Activated CD4-positive, alpha-beta T cell treated with anti-CD3 and anti-CD28 coated beads for 36 hours (primary cell): ENCODE data around the gene NPDC1. TPM values are rescaled to one million over a fixed set of nuclear protein-coding genes. Genes with fewer than 3 reads are reported as not detected.

ENCODE experiments used
- ATAC-seq: fragments of 200-7000 bp; cut with Tn5 transposase; one replicate; pipeline ENCODE4 v1.10.0; 2021; ENCODE audit warnings: mild to moderate bottlenecking, moderate library complexity
- CTCF ChIA-PET: fragments of 350-600 bp; sonication (Branson Sonifier 250); formaldehyde crosslinking; loops from one replicate; lab custom pipeline; 2021; ENCODE audit warnings: antibody characterized with exemption; lab: Charles Lee
- POLR2A ChIA-PET: fragments of 350-600 bp; sonication (Branson Sonifier 250); formaldehyde crosslinking; loops from one replicate; lab custom pipeline; 2021; ENCODE audit warnings: antibody characterized with exemption, inconsistent platforms; lab: Charles Lee
- DNase-seq: peaks from one replicate; pipeline ENCODE4 v3.0.0-alpha.2; 2020
- H3K27ac Mint-ChIP-seq: one replicate; pipeline ENCODE4 v1.8.0; 2021; ENCODE audit warnings: mixed read lengths
- H3K27me3 Mint-ChIP-seq: one replicate; pipeline ENCODE4 v1.8.0; 2021; ENCODE audit warnings: mixed read lengths
- H3K36me3 Mint-ChIP-seq: one replicate; pipeline ENCODE4 v1.8.0; 2021; ENCODE audit warnings: low read depth, mixed read lengths
- H3K4me1 Mint-ChIP-seq: one replicate; pipeline ENCODE4 v1.8.0; 2021; ENCODE audit warnings: mixed read lengths
- H3K4me3 Mint-ChIP-seq: one replicate; pipeline ENCODE4 v1.8.0; 2021; ENCODE audit warnings: mild to moderate bottlenecking, moderate library complexity, mixed read lengths
- H3K9me3 Mint-ChIP-seq: one replicate; pipeline ENCODE4 v1.8.0; 2021; ENCODE audit warnings: low read depth, mixed read lengths
- intact Hi-C, 2 experiments: fragments of 100-400 bp; cut with DNase I in 1 of 2; cut with micrococcal nuclease in 1 of 2; formaldehyde crosslinking; loops; one replicate each; pipeline versions ENCODE4 v1.14.2 to v1.15.1; 2022 to 2024; cut with DNase I, micrococcal nuclease
- total RNA-seq, 2 experiments: library from RNA; stranded (reverse); gene quantifications; one replicate each; pipeline ENCODE4 v1.2.3, GENCODE V29; 2021

Gene NPDC1
- total RNA-seq, 2 experiments from 2014 or later: 21.0 to 23.1 TPM

DNA sequence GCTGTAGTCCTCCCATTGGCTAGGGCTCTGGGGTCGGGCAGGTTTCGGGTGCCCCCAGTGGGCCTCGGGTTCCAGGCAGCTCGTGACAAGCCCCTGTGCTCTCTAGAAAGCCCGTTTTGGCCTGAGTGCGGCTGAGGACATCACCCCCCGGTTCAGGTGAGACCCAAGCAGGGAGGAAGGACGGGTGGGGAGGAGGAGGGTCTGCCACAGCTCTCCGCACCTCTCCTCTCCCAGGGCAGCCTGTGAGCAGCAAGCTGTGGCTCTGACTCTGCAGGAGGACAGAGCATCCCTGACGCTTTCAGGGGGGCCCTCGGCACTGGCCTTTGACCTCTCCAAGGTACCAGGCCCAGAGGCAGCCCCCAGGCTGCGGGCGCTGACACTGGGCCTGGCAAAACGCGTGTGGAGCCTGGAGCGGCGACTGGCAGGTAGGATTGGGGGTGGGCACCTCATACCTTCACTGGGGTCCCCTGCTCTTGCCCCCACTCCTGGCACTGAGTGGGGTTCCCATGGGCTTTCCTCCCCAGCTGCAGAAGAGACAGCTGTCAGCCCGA, 53.1 kb downstream of the NPDC1 start:
- Mint-ChIP-seq H3K4me1 (peaks cover 26% of the 10 kb centered on the region), H3K9me3 (no peaks in the 10 kb centered on the region), H3K27ac (peak overlapping the region; percentile 65), H3K4me3 (peak overlapping the region; percentile 81), H3K27me3 (peaks cover 6% of the 10 kb centered on the region), H3K36me3 (peaks cover 10% of the 10 kb centered on the region)
- ChIA-PET POLR2A (interaction anchor here (0.7 to 1.0 kb wide), 2 partner anchors 94 to 120 kb away, joined by 3 to 5 read pairs; partner anchors contain the start of gene MAN1B1), CTCF (interaction anchor here (0.6 to 3.2 kb wide), 11 partner anchors 14 to 202 kb away, joined by 3 to 15 read pairs (median 4); partner anchors contain the start of genes AJM1 and TMEM141)
- ATAC-seq (no peak), DNase-seq (no peak)
- intact Hi-C loops: loop anchor here (1.0 to 5.0 kb wide), 18 partner anchors 15 to 748 kb away; partner anchors contain the start of genes TMEM141 (in 2 of the 2), DNLZ (in 1 of the 2), EDF1 (in 1 of the 2) and FBXW5 (in 1 of the 2)

DNA sequence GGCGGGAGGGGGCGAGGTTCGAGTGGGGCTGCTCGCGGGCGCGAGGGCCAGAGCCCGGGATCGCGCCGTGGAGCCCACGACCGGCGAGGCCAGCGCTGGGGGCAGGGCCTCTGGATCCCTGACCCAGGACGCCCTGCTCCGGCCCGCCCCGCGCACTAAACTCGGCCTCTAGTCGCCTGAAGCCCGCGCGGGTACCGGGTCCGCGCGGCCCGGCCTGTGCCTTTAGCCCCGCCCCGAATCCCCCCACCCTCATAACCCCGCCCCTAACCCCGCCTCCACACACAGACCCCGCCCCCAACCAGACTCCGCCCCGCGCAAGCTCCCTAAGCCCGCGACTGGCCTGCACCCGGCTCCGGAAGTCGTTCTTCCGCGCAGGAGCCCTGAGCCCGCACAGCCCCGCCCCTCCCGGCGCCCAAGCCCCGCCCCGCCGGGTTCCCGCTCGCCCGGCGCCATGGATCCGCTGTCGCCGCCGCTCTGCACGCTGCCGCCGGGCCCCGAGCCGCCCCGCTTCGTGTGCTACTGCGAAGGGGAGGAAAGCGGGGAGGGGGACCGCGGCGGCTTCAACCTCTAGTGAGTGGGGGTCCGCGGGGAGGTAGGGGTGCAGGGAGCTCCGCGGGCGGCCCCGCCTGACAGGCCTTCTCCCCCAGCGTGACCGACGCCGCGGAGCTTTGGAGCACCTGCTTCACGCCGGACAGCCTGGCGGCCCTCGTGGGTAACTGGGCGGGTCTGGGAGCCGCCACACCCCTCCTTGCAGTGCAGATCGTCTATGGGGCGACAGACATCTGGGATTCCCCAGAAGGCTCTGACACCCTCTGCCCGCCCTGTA, 53.8 kb downstream of the NPDC1 start, which contains the start of gene PAXX:
Gene PAXX (plus strand): TSS at position 430 of the 826 bp plus-strand sequence. CDS start 22 bp downstream, at position 452.
- Mint-ChIP-seq H3K4me1 (peaks cover 22% of the 10 kb centered on the region), H3K27ac (peak within 1 kb of the TSS; percentile 70), H3K27me3 (peaks cover 4% of the 10 kb centered on the region), H3K4me3 (peak within 1 kb of the TSS; percentile 81), H3K9me3 (no peaks in the 10 kb centered on the region), H3K36me3 (peaks cover 10% of the 10 kb centered on the region)
- POLR2A ChIA-PET: interaction anchor here (0.7 to 1.1 kb wide), 6 partner anchors 14 to 459 kb away, joined by 3 to 5 read pairs (median 3); partner anchors contain the start of gene MAN1B1
- intact Hi-C loops: loop anchor here (1.0 to 5.0 kb wide), 18 partner anchors 14 to 747 kb away; partner anchors contain the start of genes TMEM141 (in 2 of the 2), DNLZ (in 1 of the 2), EDF1 (in 1 of the 2) and FBXW5 (in 1 of the 2)
- ATAC-seq: peak; percentile 95
- DNase-seq: peak; percentile 98
- CTCF ChIA-PET: interaction anchor here (0.6 to 3.2 kb wide), 7 partner anchors 14 to 150 kb away, joined by 3 to 15 read pairs (median 10); partner anchors contain the start of gene AJM1

DNA sequence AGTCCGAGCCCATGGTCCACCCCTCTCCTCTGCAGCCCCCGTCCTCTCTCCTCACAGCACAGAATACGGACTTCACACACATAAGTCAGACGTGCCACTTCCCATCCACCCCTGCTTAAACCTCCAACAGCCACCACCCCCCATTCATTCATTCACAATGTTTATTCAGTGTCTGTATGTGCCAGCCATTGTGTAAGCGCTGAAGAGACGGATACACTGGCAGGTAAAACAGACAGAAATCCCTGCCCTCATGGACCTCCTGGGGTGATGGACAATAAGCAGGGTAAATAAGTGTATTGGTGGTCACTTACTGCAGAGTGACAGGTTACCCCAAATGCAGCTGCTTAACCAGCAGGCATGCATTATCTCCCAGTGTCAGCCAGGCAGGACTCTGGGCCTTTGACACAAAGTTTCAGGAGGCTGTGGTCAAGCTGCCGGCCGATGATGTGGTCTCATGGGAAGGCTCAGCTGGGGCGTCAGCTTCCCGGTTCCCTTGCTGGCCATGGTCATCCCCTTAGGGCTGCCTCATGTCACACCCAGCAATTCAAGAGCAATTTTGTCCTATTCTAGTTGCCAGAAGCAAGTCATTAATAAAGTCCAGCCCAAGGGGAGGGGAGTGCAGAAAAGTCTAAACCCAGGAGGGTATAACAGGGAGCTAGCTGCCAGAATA, 55.6 kb downstream of the NPDC1 start:
- Mint-ChIP-seq H3K9me3 (no peaks in the 10 kb centered on the region), H3K27ac (no peak overlapping the region), H3K36me3 (peaks cover 10% of the 10 kb centered on the region), H3K4me3 (peak overlapping the region; percentile 1), H3K4me1 (peaks cover 13% of the 10 kb centered on the region), H3K27me3 (peaks cover 8% of the 10 kb centered on the region)
- DNase-seq (no peak), ATAC-seq (no peak)
- ChIA-PET CTCF (interaction anchor here (3.2 kb wide), 1 partner anchor 12 kb away, joined by 15 read pairs; no protein-coding TSS in a partner anchor), POLR2A (interaction anchor here (0.5 kb wide), 2 partner anchors 9 to 509 kb away, joined by 3 read pairs; no protein-coding TSS in a partner anchor)
- intact Hi-C loops: loop anchor here in 1 of 2 experiments (5.0 kb wide), 1 partner anchor 38 kb away; the partner anchor contains the start of gene LCN12

Other genes starting within 250 kb of the NPDC1 start
- under 1 TPM; 0.47 to 0.55 TPM for gene CCDC183, start 249.8 kb downstream of the NPDC1 start, total RNA-seq
- gene RABL6, start 238.2 kb downstream of the NPDC1 start, total RNA-seq: 10 to 100 TPM; 66.2 to 71.8 TPM
- gene AJM1, start 203.7 kb downstream of the NPDC1 start, total RNA-seq: 1 to 10 TPM; 4.3 to 4.8 TPM
- gene PHPT1, start 196.8 kb downstream of the NPDC1 start, total RNA-seq: 10 to 100 TPM; 94.5 to 98.9 TPM
- 10 to 100 TPM; 16.6 to 17.5 TPM for gene MAMDC4, start 193.8 kb downstream of the NPDC1 start, total RNA-seq
- 100 to 1,000 TPM; 282 to 320 TPM for gene EDF1, start 179.9 kb downstream of the NPDC1 start, total RNA-seq
- gene TRAF2, start 159.7 kb downstream of the NPDC1 start, total RNA-seq: 10 to 100 TPM; 37.4 to 46.2 TPM
- 10 to 100 TPM; 54.4 to 66.4 TPM for gene FBXW5, start 101.4 kb downstream of the NPDC1 start, total RNA-seq
- under 1 TPM in 1 of 2 experiments, not detected in 1; 0.77 TPM for gene C8G, start 100.9 kb downstream of the NPDC1 start, total RNA-seq
- gene LCN12, start 93.9 kb downstream of the NPDC1 start, total RNA-seq: 1 to 10 TPM; 1.1 to 1.5 TPM
- not detected for gene PTGDS, start 68.7 kb downstream of the NPDC1 start, total RNA-seq
- not detected for gene LCNL1, start 63.2 kb downstream of the NPDC1 start, total RNA-seq
- 10 to 100 TPM; 52.7 to 67.1 TPM for gene PAXX, start 53.8 kb downstream of the NPDC1 start, total RNA-seq
- not detected for gene CLIC3, start 49.6 kb downstream of the NPDC1 start, total RNA-seq
- 10 to 100 TPM; 20.4 to 23.7 TPM for gene ABCA2, start 17.9 kb downstream of the NPDC1 start, total RNA-seq
- 1 to 10 TPM; 1.3 to 1.6 TPM for gene FUT7, start 14.1 kb downstream of the NPDC1 start, total RNA-seq
- under 1 TPM in 1 of 2 experiments, not detected in 1; 0.19 TPM for gene ENTPD2, start 7.9 kb upstream of the NPDC1 start, total RNA-seq
- 1 to 10 TPM; 6.4 to 8.8 TPM for gene SAPCD2, start 24.4 kb upstream of the NPDC1 start, total RNA-seq
- 10 to 100 TPM; 12.5 to 14.4 TPM for gene UAP1L1, start 31.3 kb upstream of the NPDC1 start, total RNA-seq
- gene MAN1B1, start 40.8 kb upstream of the NPDC1 start, total RNA-seq: 10 to 100 TPM; 21.6 to 26.7 TPM
- 100 to 1,000 TPM; 188 to 204 TPM for gene DPP7, start 68.6 kb upstream of the NPDC1 start, total RNA-seq
- gene GRIN1, start 93.0 kb upstream of the NPDC1 start, total RNA-seq: under 1 TPM in 1 of 2 experiments, not detected in 1; 0.14 TPM
- gene LRRC26, start 123.9 kb upstream of the NPDC1 start, total RNA-seq: not detected
- gene TMEM210, start 125.9 kb upstream of the NPDC1 start, total RNA-seq: not detected
- gene ANAPC2, start 142.4 kb upstream of the NPDC1 start, total RNA-seq: 10 to 100 TPM; 30.8 to 38.4 TPM
- gene SSNA1, start 142.5 kb upstream of the NPDC1 start, total RNA-seq: 10 to 100 TPM; 53.6 to 58.6 TPM
- 1 to 10 TPM; 5.6 to 5.8 TPM for gene TPRN, start 154.6 kb upstream of the NPDC1 start, total RNA-seq
- gene TMEM203, start 159.5 kb upstream of the NPDC1 start, total RNA-seq: 10 to 100 TPM; 25.0 to 30.7 TPM
- 10 to 100 TPM; 27.0 to 27.8 TPM for gene NDOR1, start 159.5 kb upstream of the NPDC1 start, total RNA-seq
- gene RNF208, start 176.1 kb upstream of the NPDC1 start, total RNA-seq: 1 to 10 TPM; 7.1 to 8.9 TPM
- under 1 TPM; 0.23 to 0.42 TPM for gene CYSRT1, start 179.0 kb upstream of the NPDC1 start, total RNA-seq
- not detected for gene RNF224, start 181.3 kb upstream of the NPDC1 start, total RNA-seq
- gene SLC34A3, start 184.7 kb upstream of the NPDC1 start, total RNA-seq: not detected
- gene TUBB4B, start 195.1 kb upstream of the NPDC1 start, total RNA-seq: 100 to 1,000 TPM; 264 to 278 TPM
- not detected for gene STPG3, start 205.1 kb upstream of the NPDC1 start, total RNA-seq
- 10 to 100 TPM; 41.4 to 54.1 TPM for gene NELFB, start 209.2 kb upstream of the NPDC1 start, total RNA-seq
- gene TOR4A, start 231.5 kb upstream of the NPDC1 start, total RNA-seq: 1 to 10 TPM; 2.6 to 3.4 TPM